Measurements from ENCODE around the gene ULBP1. TPM values are rescaled to one million over a fixed set of nuclear protein-coding genes. Genes with fewer than 3 reads are reported as not detected.
"Not testable (repeated sequence)": the region's sequence is repeated elsewhere in the genome, so short reads cannot be mapped to it uniquely, and the experiment has no call there.

ULBP1 gene
- total and polyA plus RNA-seq, 11 donors: 0.10 to 0.52 (median 0.25) TPM

GRCh38 chr6:149934249-149935156 is 29.2 kb upstream of the ULBP1 start:
- TF ChIP-seq POLR2A (IDR thresholded peaks at IDR 0.05): no peak
- peak; percentile 70 to 86 (median 79) for TF ChIP-seq CTCF (IDR thresholded peaks at IDR 0.05)
- 32 to 41% (median 36%) methylated on average over 11 of the region's 11 CpGs for WGBS, 4 donors
- Histone ChIP-seq H3K4me3 (no peak overlapping the region), H3K27ac (no peak overlapping the region), H3K4me1 (peaks cover 0 to 13% (median 10%) of the 10 kb centered on the region in 12 donors), H3K27me3 (peaks cover 22 to 96% (median 64%) of the 10 kb centered on the region in 9 donors), H3K9me3 (no peaks in the 10 kb centered on the region), H3K36me3 (no peaks in the 10 kb centered on the region)
- DNase-seq (peak in 2 of 5 donors; percentile 34 to 44), ATAC-seq (peak in 3 of 4 donors; percentile 65 to 77 (median 69))
- intact Hi-C loops (cut with DNase I): loop anchor here (1.0 to 10.0 kb wide), 6 partner anchors 82 to 880 kb away; no protein-coding TSS in a partner anchor

- peaks cover 29 to 96% (median 64%) of the 10 kb centered on the region in 9 donors for H3K27me3 ChIP-seq
- H3K27ac ChIP-seq: no peak overlapping the region
- no peak overlapping the region for H3K4me3 ChIP-seq
- DNase-seq: no peak
- WGBS, 4 donors: 55 to 60% (median 58%) methylated on average over 4 of the region's 4 CpGs
- TF ChIP-seq CTCF (IDR thresholded peaks at IDR 0.05) (no peak), POLR2A (IDR thresholded peaks at IDR 0.05) (no peak)
- H3K4me1 ChIP-seq: peaks cover 0 to 13% (median 10%) of the 10 kb centered on the region in 12 donors
- ATAC-seq: no peak
- H3K9me3 ChIP-seq: no peaks in the 10 kb centered on the region
- no peaks in the 10 kb centered on the region for H3K36me3 ChIP-seq
- intact Hi-C loops (cut with DNase I): loop anchor here in 7 of 10 donors (2.0 to 10.0 kb wide), 4 partner anchors 82 to 880 kb away; no protein-coding TSS in a partner anchor
Measured at GRCh38 chr6:149935246-149935645, 28.5 kb upstream of the ULBP1 start.

GRCh38 chr6:149935668-149936067 is 28.1 kb upstream of the ULBP1 start:
- WGBS, 4 donors: 41 to 58% (median 48%) methylated on average over 2 of the region's 2 CpGs
- DNase-seq: no peak
- no peaks in the 10 kb centered on the region for H3K9me3 ChIP-seq
- intact Hi-C loops (cut with DNase I): loop anchor here in 7 of 10 donors (2.0 to 10.0 kb wide), 4 partner anchors 81 to 879 kb away; no protein-coding TSS in a partner anchor
- no peak overlapping the region for H3K4me3 ChIP-seq
- no peak for TF ChIP-seq CTCF (IDR thresholded peaks at IDR 0.05)
- no peak for TF ChIP-seq POLR2A (IDR thresholded peaks at IDR 0.05)
- H3K27ac ChIP-seq: no peak overlapping the region
- peaks cover 34 to 96% (median 68%) of the 10 kb centered on the region in 9 donors for H3K27me3 ChIP-seq
- H3K4me1 ChIP-seq: peaks cover 0 to 13% (median 10%) of the 10 kb centered on the region in 12 donors
- no peak for ATAC-seq
- H3K36me3 ChIP-seq: no peaks in the 10 kb centered on the region

- ATAC-seq (no peak), DNase-seq (no peak)
- intact Hi-C loops (cut with DNase I): loop anchor here in 3 of 10 donors (10.0 kb wide), 3 partner anchors 398 to 878 kb away; no protein-coding TSS in a partner anchor
- H3K9me3 ChIP-seq: no peaks in the 10 kb centered on the region
- peaks cover 0 to 23% (median 16%) of the 10 kb centered on the region in 12 donors for H3K4me1 ChIP-seq
- TF ChIP-seq CTCF (IDR thresholded peaks at IDR 0.05): no peak
- no peak for TF ChIP-seq POLR2A (IDR thresholded peaks at IDR 0.05)
- H3K4me3 ChIP-seq: no peak overlapping the region
- H3K36me3 ChIP-seq: no peaks in the 10 kb centered on the region
- peaks cover 36 to 90% (median 74%) of the 10 kb centered on the region in 9 donors for H3K27me3 ChIP-seq
- H3K27ac ChIP-seq: no peak overlapping the region
- WGBS, 4 donors: 36 to 43% (median 37%) methylated on average over 2 of the region's 2 CpGs
Measured at GRCh38 chr6:149936743-149937142, 27.0 kb upstream of the ULBP1 start.

- H3K27ac ChIP-seq, H3K36me3 ChIP-seq, H3K9me3 ChIP-seq, DNase-seq, ATAC-seq: not testable (repeated sequence)
- intact Hi-C loops (cut with DNase I): loop anchor here in 3 of 10 donors (10.0 kb wide), 3 partner anchors 397 to 877 kb away; no protein-coding TSS in a partner anchor
- peaks cover 36 to 79% (median 70%) of the 10 kb centered on the region in 9 donors for H3K27me3 ChIP-seq
- H3K4me1 ChIP-seq: peaks cover 0 to 30% (median 16%) of the 10 kb centered on the region in 12 donors
- 2 to 3% (median 2%) methylated on average over 15 to 18 of the region's 20 CpGs for WGBS, 4 donors
- H3K4me3 ChIP-seq: peak overlapping the region; percentile 19 to 60 (median 47)
Measured at GRCh38 chr6:149938013-149938570, 25.7 kb upstream of the ULBP1 start.
